GM18505 (cell line): ENCODE results near the gene AP2A2.
"Not testable (repeated sequence)": the region's sequence is repeated elsewhere in the genome, so short reads cannot be mapped to it uniquely, and the experiment has no call there.

ENCODE experiments used
- ATAC-seq: cut with Tn5 transposase; IDR thresholded peaks from one replicate; pipeline ENCODE4 v1.9.1; 2021; ENCODE audit not compliant: unreplicated experiment
- POLR2A ChIP-seq: IDR thresholded peaks from 4 replicates; pipeline ENCODE4 v1.6.1; 2011; ENCODE audit warnings: borderline replicate concordance; ENCODE audit not compliant: insufficient read depth, insufficient read length; ENCODE audit errors: extremely low read depth

The AP2A2 gene

DNA sequence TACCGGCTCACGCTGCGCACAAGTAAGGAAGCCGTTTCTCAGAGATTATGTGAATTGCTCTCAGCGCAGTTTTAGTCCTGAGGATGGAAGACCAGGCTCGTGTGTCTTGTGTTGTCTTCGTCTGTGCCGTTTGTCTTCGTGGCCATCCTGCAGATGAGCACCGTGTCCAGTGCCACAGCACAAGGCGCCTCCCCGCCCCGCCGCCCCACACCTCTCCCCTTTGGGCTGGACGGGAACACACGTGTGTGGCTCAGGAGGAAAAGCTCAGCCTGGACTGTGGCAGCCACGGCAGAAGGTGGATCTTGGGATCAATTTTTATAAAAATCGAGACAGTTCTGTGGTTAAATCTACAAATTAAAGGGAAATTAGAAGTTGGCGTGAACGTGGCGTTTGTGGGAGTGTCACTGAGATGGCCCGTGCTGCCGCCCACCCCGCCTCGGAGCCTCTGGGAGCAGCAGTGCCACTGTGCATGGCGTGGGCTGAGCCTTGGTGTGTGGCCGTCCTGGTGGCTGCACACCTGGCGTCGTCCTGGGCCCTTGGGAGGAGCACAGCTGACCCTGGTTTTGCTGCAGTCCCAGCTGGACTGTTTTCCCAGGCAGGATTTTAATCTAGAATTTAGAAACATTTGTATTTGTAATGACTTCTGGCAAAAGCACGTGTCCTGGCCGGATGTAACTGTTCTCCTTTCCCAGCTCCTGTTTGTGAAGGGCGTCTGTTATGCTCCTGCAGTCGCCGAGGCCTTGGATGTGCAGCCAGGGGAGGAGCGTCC, 85.1 kb downstream of the AP2A2 start:
- no peak for ATAC-seq
- TF ChIP-seq POLR2A, result no peak

DNA sequence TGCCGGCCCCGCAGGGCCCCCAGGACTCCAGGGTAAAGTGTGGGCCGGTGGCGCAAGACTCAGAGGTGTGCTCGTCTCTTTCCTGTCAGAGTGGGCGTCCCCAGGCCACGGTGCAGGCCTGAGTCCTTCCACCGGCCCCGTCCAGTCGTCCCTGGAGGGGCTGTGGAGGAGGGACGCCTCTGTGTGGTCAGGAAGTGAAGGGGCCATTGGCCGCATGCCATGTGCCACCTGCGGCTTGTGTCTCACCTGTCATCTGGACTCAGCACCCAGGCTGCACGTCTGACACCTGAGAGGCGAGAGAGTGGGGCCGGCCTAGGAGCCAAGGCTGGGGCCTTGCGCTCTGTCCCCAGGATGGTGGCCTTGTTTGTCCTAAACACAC, 85.6 kb downstream of the AP2A2 start:
- no peak for ATAC-seq
- no peak for TF ChIP-seq POLR2A

DNA sequence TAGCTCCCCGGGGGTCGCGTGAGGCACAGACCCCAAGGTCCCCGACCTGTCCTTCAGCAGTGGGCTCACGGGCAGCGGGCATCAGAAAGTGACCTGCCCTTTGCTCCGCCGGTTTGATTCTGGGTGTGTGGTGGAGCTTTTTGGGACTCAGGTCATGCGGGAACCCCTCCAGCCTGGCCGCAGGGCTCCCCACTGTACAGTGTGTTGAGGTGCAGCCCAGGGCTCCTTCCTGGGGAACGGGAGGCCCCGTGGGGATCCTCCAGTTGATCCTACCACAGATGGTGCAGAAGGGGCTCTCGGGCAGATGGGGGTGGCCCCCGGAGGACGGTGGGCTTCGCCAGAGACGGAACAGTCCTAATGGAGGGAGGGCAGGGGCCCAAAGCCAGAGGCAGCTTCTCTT, 86.6 kb downstream of the AP2A2 start:
- TF ChIP-seq POLR2A, result no peak
- ATAC-seq, result no peak

DNA sequence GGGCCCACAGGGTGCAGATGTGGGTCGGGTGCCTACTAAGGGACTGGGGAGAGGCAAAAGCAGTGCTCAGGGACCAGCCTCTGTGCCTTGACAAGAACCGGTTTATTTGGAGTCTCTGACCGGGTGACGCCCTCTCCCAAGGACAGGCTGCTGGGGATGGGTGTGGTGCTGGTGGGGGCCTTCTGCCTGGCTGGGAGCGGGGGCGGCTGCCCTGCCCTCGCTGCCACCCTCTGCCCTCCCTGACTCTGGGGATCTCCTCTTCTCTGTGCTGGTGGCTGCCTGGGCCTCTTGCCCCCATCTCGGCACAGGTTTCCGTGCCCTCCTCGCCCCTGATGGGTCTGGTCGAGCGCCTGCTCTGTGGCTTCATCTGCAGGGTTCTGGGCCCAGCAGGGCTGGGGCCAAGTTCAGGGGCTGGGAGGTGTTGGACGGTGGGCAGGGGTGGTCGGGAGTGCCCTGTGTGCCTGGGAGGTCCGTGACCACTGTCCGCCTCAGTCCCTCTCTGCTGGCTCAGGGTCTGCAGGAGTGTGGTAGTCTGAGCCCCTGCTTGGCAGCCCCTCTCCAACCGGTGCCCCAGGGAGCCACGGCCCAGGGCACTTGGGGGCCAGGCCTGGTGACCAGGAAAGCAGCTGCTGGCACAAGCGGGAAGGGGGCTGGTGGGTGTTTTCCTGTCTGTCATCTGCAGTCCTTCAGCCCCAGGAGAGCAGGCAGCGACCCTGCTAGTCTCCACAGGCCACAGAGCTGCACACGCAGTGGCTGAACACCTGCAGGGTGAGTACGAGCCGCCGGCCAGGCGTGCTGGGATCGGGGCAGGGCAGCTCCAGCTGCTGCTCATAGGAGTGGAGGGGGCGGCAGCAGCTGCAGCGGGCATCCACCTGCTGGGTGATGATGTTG, 87.3 kb downstream of the AP2A2 start:
- TF ChIP-seq POLR2A, result no peak
- ATAC-seq, result no peak

DNA sequence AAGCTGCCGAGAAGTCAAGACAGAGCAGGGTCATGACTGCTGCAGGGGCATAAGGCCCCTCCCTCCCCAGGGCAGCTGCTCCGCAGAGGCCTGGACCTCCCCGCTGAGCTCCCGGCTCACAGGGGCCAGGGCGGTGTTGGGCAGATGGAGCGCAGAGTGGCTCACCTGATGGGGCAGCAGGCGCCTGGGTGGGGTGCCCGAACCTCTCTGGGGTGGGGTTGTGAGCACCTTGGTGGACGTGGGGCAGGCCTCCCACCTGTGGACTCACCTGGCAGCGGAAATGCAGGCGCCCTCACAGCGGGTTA, 87.9 kb downstream of the AP2A2 start:
- ATAC-seq, result no peak
- no peak for TF ChIP-seq POLR2A

DNA sequence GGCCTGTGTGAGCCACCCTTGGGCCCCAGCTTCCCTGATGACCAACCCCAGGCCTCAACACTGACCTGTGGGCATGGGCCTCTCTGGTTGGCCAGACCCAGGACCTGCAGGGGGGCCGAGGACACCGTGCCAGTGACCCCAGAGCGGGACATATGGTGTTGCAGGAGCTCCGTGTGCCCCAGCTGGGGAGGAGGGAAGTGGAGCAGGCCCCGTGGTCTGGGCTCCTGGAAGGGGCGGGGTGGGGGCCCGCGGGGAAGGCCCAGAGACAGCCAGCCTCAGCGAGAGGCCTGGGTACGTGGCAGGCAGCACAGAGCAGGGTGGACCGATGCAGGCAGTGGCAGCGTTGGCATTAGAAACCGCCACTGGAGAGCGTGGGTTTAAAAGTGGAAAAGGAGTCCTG, 88.6 kb downstream of the AP2A2 start:
- ATAC-seq, result no peak
- TF ChIP-seq POLR2A, result no peak

DNA sequence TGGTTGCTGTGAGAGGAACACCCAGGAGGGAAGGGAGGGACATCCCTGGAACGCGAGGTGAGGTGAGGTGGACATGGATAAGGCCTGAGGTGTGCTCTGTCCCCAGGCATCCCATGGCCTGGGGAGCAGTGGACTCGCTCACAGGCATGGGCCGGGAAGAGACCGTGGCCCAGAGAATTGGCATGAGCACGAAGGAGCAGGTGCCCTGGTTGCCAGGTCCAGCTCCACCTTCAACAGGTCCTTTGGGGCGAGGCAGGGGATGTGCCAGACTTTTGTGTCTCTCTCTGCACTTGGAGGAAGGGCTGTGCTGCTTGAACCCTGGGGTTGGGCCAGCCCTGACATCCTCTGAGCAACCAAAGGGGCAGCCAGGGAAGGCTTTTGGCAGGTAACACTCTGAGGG, 89.4 kb downstream of the AP2A2 start:
- TF ChIP-seq POLR2A, result no peak
- no peak for ATAC-seq

DNA sequence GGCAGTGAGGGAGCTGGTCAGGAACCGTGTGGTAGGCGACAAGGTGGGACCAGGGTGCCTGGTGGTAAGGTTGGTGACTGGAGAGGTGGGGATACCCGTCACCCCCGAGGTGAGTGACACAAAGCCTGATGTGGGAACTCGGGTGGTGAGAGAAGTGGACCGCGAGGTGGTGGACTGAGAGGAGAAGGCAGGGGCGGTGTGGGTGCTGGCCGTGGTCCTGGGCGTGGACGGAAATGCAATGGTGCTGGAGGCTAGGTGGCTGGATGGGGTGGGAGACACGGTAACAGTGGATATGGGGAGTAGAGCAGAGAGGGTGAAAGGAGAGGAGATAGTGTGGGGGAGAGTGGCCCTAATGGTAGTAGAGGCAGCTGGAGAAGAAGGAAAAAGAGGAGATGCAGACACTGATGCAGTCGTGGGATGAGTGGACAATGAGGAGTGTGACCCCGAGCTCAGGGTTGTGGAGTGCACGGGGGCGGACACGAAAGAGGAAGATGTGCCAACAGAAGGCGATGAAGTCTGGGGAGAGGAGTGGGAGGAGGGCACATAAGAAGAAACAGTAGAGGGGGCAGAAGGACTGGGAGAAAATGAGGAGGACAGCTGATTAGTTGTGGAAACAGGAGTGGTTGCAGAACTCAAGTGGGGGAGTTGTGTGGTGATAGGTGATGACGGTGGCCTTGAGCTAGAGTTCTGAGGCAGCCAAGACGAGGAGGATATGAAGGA, 90.3 kb downstream of the AP2A2 start:
- no peak for ATAC-seq
- no peak for TF ChIP-seq POLR2A

DNA sequence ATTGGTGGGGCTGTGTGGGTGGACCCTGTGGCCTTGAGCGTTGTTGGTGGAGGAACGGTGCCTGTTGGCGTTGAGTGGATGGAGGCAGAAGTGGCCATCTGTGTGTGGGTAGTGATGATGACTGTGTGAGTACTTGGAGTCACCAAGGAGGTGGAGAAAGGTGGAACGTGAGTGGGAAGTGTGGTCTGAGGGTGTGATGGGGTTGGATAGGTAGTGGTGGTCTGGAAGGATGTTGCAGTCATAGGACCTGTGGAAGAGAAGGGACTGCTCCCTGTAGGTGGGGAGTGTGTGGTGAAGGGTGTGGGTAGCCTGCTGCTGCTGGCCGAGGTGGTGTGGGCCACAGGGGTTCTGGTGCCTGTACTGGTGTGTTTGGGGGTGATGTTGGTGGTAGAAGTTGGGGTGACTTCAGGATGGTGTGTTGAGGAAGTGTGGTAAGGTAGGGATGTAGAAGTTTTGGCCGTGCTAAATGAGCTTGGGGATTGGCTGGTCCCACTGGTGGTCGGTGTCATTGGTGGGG, 91.0 kb downstream of the AP2A2 start:
- ATAC-seq, result not testable (repeated sequence)

DNA sequence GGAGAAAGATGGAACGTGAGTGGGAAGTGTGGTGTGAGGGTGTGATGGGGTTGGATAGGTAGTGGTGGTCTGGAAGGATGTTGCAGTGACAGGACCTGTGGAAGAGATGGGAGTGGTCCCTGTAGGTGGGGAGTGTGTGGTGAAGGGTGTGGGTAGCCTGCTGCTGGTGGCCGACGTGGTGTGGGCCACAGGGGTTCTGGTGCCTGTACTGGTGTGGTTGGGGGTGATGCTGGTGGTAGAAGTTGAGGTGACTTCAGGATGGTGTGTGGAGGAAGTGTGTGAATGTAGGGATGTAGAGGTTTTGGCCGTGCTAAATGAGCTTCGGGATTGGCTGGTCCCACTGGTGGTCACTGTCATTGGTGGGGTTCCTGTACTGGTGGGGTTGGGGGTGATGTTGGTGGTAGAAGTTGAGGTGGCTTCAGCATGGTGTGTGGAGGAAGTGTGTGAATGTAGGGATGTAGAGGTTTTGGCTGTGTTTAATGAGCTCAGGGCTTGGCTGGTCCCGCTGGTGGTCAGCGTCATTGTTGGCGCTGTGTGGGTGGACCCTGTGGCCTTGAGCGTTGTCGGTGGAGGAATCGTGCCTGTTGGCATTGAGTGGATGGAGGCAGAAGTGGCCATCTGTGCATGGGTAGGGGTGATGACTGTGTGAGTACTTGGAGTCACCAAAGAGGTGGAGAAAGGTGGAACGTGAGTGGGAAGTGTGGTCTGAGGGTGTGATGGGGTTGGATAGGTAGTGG, 91.8 kb downstream of the AP2A2 start:
- ATAC-seq, result no peak
- TF ChIP-seq POLR2A, result no peak

DNA sequence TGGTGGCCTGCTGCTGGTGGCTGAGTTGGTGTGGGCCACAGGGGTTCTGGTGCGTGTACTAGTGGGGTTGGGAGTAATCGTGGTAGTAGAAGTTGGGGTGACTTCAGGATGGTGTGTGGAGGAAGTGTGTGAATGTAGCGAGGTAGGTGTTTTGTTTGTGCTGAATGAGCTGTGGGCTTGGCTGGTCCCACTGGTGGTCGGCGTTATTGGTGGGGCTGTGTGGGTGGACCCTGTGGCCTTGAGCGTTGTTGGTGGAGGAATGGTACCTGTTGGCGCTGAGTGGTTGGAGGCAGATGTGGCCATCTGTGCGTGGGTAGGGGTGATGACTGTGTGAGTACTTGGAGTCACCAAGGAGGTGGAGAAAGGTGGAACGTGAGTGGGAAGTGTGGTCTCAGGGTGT, 92.4 kb downstream of the AP2A2 start:
- no peak for ATAC-seq
- TF ChIP-seq POLR2A, result no peak

DNA sequence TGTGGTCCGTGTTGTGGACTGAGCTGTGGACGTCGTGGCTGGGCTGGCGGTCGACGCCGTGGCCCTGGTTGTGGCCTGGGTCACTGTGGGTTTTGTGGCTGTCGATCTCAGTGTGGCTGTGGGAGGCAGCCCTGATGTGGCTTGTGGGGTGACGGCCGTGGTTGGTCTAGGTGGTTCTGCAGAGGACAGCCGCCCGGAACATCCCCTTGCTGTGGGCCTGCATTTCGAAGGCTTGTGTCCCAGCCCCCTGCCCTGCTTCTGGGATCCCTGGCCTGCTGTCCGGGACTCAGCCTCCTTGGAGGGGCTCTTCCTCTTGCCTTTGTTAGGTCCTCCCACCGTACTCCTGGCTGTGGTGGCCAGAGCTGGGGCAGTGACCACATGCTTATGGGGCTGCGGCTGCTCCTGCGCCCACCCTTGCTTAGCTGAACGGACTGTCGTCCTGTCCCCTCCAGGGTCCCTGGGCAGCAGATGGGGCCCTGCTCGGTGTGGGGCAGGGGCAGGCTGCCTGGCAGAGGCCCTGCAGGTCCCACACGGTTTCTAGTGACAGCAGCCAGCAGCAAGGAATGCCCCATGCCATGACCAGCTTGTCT, 93.7 kb downstream of the AP2A2 start:
- no peak for ATAC-seq
- TF ChIP-seq POLR2A, result no peak
